ENCODE measurements around the gene LDLRAD4. TPM values are rescaled to one million over a fixed set of nuclear protein-coding genes. Genes with fewer than 3 reads are reported as not detected.

Gene LDLRAD4
- total RNA-seq, 3 donors from 2014 or later: 17.5 to 20.4 (median 18.3) TPM

DNA sequence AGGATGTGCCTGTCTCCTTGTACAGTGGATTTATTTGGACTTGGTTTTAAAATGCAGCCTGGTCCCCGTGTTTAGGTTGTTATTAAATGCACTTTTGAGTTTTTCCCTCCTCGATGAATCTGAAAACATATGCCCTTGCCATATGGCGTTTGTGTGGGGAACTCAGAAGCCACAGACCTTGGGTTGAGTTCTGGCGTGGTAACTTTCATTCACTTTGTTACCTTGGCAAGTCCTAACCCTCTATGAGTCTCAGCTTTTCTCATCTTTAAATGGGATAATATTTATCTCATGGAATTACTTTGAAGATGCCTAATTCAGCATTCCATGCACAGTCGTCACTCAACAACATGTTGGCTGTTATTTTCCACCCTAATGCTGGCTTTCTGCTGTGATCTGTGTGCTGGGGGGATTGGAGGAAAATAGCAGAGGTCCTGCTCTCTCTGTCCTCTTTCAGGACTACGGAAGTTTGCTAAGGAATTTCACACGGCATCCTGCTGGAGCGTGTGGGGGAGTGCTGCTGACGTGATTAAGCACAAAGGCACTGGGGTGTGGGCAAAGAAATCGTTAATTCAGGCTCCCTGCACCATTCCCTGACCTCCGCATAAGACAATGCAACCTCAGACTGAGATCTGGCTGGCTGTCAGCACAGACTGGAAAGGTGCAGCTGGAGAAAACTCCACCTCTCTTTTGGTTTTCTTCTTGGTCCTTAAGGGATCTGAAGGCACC, 61.7 kb downstream of the LDLRAD4 start:
- Mint-ChIP-seq H3K4me1 (ENCODE audit: low read depth) (peaks cover 78% of the 10 kb centered on the region), H3K9me3 (no peaks in the 10 kb centered on the region), H3K36me3 (ENCODE audit: insufficient read depth) (peaks cover 5% of the 10 kb centered on the region), H3K4me3 (peak overlapping the region; percentile 70), H3K27me3 (ENCODE audit: low read depth) (peaks cover 2% of the 10 kb centered on the region)
- ATAC-seq (no peak), DNase-seq (no peak)

DNA sequence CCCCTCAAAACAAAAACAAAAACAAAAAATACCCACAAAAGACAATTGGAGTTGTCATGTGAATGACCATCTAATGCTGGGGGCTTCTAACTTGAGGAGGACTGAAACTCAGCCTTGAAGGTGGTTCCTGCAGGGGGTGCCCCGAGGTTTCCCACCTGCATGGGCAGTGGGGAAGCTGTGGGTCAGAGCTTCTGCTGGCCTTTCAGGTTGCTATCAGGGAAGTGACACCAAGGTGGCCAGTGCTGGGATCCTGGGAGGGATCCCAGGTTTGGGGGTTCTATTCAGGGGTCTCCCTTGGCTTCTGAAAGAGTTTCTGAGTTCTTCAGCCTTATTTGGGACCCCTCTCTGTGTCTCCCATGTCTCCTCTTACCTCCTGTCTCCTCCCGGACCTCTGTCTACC, 62.8 kb downstream of the LDLRAD4 start:
- peaks cover 5% of the 10 kb centered on the region for H3K36me3 Mint-ChIP-seq (ENCODE audit: insufficient read depth)
- H3K4me1 Mint-ChIP-seq (ENCODE audit: low read depth): peaks cover 76% of the 10 kb centered on the region
- no peaks in the 10 kb centered on the region for H3K9me3 Mint-ChIP-seq
- H3K27me3 Mint-ChIP-seq (ENCODE audit: low read depth): peaks cover 2% of the 10 kb centered on the region
- no peak overlapping the region for H3K4me3 Mint-ChIP-seq
- no peak for DNase-seq
- ATAC-seq: no peak

DNA sequence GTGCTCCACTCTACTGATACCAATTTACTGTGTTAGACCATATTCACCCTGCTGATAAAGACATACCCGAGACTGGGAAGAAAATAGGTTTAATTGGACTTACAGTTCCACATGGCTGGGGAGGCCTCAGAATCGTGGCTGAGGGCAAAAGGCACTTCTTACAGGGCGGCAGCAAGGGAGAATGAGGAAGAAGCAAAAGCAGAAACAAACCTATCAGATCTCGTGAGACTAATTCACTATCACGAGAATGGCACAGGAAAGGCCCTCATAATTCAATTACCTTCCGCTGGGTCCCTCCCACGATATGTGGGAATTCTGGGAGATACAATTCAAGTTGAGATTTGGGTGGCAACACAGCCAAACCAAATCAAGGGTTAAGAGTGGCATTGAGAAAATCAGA, 65.2 kb downstream of the LDLRAD4 start:
- Mint-ChIP-seq H3K27me3 (ENCODE audit: low read depth) (no peaks in the 10 kb centered on the region), H3K9me3 (no peaks in the 10 kb centered on the region), H3K4me3 (no peak overlapping the region), H3K36me3 (ENCODE audit: insufficient read depth) (peaks cover 5% of the 10 kb centered on the region), H3K4me1 (ENCODE audit: low read depth) (peaks cover 66% of the 10 kb centered on the region)
- ATAC-seq (no peak), DNase-seq (no peak)

DNA sequence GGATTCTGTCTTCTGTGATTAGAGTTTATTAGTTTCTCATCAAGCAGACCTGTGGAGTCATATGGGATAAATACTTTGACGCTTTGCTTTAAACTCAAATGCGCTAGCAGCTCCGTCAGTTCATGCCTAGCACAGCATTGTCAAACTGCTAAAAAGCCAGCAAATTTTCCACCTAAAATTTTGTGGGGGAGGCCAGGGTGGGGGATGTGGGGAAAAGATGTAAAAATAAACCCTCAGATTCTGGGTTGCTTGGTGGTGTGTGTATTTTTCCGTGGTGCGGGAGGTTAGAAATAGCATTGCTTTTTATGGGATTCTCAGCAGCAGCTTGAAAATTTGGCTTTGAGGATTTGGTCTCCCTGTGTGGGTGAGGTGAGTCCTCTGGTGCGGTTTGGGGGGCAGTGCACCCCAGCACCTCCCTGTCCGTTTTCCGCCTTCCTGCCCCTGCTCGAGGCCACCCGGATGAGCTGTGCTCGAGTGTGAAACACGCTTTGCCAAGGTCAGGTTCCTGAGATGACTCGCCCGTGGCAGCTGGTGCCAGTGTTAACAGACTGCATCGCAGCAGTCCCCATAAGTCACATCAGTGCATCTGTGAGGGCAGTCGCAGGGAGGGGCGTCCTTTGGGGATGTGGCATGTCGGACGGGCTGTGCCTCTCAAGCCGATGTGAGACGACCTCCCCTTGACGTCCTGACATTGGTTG, 65.9 kb downstream of the LDLRAD4 start:
- Mint-ChIP-seq H3K36me3 (ENCODE audit: insufficient read depth) (peaks cover 5% of the 10 kb centered on the region), H3K4me3 (peak overlapping the region; percentile 3), H3K9me3 (no peaks in the 10 kb centered on the region), H3K4me1 (ENCODE audit: low read depth) (peaks cover 65% of the 10 kb centered on the region), H3K27me3 (ENCODE audit: low read depth) (no peaks in the 10 kb centered on the region)
- no peak for DNase-seq
- peak; percentile 62 to 65 for ATAC-seq

DNA sequence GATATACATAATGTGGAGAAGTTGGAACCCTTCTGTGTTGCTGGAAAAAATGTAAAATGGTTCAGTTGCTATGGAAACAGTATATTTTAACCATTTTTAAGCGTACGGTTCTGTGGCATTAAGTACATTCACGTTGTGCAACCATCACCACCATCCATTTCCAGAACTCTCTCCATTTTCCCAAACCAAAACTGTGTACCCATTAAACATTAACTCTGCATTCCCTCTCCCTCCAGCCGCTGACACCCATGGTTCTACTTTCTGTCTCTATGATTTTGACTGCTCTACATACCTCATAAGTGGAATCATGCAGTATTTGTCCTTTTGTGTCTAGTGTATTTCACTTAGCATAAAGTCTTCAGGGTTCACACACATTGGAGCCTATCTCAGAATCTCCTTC, 67.3 kb downstream of the LDLRAD4 start:
- ATAC-seq: no peak

DNA sequence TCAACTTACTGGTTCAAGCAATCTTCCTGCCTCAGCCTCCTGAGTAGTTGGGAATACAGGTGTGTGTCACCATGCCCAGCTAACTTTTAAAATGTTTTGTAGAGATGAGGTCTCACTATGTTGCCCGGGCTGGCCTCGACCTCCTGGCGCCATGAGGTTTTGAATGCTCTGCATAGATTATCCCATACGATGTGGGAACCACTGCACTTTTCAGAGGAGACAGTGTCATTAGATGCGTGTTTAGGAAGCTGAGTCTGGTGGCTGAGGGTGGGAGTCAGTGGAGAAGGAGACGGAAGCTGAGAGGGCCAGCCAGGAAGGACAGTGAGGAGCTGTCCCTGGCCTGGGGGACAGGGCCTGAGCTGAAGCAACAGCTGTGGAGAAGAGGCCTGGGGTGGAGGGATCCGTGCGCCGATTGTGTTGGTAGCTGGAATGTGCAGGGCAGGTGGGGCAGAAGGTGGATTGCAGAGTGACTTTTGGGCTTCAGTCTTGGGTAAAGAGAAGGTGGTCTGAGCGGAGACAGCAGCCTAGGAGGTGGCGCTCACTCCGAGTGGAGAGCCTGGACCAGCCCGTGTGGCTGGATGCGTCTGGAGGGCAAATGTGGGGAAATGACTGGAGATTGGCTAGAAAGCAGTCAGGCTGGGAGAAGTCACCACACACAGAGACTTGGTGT, 68.0 kb downstream of the LDLRAD4 start:
- no peak overlapping the region for H3K4me3 Mint-ChIP-seq
- DNase-seq (no peak), ATAC-seq (no peak)
- no peaks in the 10 kb centered on the region for H3K9me3 Mint-ChIP-seq
- peaks cover 5% of the 10 kb centered on the region for H3K36me3 Mint-ChIP-seq (ENCODE audit: insufficient read depth)
- peaks cover 63% of the 10 kb centered on the region for H3K4me1 Mint-ChIP-seq (ENCODE audit: low read depth)
- H3K27me3 Mint-ChIP-seq (ENCODE audit: low read depth): no peaks in the 10 kb centered on the region

More for the DNA sequence above, 67.3 kb downstream of the LDLRAD4 start:
- no peaks in the 10 kb centered on the region for H3K9me3 Mint-ChIP-seq
- DNase-seq: no peak
- peaks cover 5% of the 10 kb centered on the region for H3K36me3 Mint-ChIP-seq (ENCODE audit: insufficient read depth)
- H3K27me3 Mint-ChIP-seq (ENCODE audit: low read depth): no peaks in the 10 kb centered on the region
- peaks cover 62% of the 10 kb centered on the region for H3K4me1 Mint-ChIP-seq (ENCODE audit: low read depth)
- H3K4me3 Mint-ChIP-seq: no peak overlapping the region

DNA sequence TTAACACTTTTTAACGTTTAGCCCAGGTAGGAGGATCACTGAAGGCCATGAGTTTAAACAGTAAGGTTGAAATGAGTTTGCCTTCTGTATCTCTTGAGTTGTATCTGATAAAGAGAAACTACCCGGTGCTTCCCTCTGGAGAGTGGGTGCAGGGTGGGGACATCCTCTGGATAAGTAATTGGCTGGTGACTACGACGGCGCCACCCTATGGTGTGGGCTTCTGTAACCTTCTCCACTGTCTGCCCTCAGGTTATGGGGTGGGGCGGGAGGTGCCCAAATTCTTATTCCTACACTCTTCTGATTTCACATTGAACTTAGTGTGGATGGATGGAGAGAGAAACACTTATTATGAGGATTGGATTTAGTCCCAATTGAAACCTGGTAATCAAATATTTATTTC, 68.8 kb downstream of the LDLRAD4 start:
- H3K9me3 Mint-ChIP-seq: no peaks in the 10 kb centered on the region
- no peaks in the 10 kb centered on the region for H3K36me3 Mint-ChIP-seq (ENCODE audit: insufficient read depth)
- H3K27me3 Mint-ChIP-seq (ENCODE audit: low read depth): no peaks in the 10 kb centered on the region
- ATAC-seq (no peak), DNase-seq (no peak)
- peaks cover 57% of the 10 kb centered on the region for H3K4me1 Mint-ChIP-seq (ENCODE audit: low read depth)
- no peak overlapping the region for H3K4me3 Mint-ChIP-seq

DNA sequence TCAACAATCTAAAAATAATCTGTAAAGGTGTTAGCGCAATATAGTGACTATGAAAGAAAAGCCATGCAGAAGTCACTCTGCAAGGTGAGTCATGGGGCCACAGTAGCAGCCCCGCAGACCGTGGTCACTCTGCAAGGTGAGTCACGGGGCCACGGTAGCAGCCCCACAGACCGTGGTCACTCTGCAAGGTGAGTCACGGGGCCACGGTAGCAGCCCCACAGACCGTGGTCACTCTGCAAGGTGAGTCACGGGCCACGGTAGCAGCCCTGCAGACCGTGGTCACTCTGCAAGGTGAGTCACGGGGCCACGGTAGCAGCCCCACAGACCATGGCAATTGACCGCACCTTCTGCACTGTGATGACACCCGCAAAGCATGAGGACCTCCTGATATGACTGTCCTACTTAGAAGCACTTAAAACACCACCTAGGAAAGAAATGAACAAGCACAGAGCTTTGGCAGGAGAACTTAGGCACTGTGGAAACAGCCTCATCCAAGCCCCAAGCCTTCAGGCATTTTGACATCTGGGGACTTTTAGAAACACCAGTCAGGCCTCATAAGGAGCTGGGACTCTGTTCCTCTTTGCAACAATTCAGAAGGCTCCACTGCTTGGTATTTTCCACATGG, 70.1 kb downstream of the LDLRAD4 start:
- ATAC-seq (peak; percentile 26 to 29), DNase-seq (no peak)
- Mint-ChIP-seq H3K9me3 (no peaks in the 10 kb centered on the region), H3K4me3 (no peak overlapping the region), H3K4me1 (ENCODE audit: low read depth) (peaks cover 46% of the 10 kb centered on the region), H3K36me3 (ENCODE audit: insufficient read depth) (no peaks in the 10 kb centered on the region), H3K27me3 (ENCODE audit: low read depth) (no peaks in the 10 kb centered on the region)

DNA sequence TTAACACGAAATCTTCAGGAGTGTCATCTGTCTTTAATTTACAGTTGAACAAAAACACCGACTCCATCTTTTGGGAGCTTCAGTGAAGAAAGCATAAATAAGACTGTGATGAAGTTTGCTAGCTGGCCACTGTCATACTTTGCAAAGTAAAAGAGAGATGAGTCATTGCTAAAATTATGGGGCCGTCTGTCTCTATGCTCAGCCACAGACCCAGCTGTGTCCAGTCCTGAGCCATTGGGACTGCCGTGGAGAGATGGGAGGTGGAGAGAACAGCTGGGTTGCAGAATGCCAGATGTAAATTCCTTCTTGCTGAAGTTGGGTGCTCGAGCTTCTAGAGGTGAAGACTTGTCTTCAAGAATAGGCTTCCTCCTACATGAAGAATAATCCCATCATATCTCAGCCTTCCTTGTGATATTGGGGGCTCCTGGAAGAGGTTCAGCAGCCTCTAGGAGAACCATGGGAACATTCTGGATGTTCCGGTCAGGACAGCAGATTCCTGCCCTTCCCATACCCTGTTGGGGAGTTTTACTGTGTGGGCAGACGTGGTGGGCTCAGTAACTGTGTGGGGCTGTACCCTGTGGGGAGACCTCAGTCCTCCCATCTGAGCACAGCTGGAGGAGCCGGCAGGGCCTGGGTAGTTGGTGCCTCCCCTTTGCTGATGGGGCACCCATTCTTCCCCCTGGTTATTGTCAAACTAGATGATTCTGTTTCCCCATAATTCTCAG, 71.1 kb downstream of the LDLRAD4 start:
- no peak overlapping the region for H3K4me3 Mint-ChIP-seq
- H3K27me3 Mint-ChIP-seq (ENCODE audit: low read depth): no peaks in the 10 kb centered on the region
- H3K9me3 Mint-ChIP-seq: no peaks in the 10 kb centered on the region
- peaks cover 37% of the 10 kb centered on the region for H3K4me1 Mint-ChIP-seq (ENCODE audit: low read depth)
- ATAC-seq (no peak), DNase-seq (no peak)
- no peaks in the 10 kb centered on the region for H3K36me3 Mint-ChIP-seq (ENCODE audit: insufficient read depth)

DNA sequence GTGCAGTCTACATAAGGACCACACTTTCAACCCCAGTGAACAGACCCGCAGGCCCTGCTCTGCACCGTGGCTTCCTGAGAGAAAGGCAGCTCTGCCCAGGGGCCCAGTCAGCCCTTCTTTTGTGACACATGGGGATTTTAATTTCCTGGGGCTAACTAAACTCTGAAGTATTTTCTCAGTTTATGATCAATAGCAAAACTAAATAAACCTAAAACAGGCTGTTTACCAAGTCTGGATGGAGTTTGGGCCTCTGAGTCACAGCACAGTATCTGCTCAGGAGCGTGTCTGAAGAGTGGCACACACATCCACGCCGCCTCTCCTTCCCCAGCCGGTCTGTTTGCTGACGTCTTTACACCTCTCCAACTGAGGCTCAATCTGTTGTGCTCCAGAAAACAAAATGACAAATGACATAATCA, 72.3 kb downstream of the LDLRAD4 start:
- Mint-ChIP-seq H3K27me3 (ENCODE audit: low read depth) (no peaks in the 10 kb centered on the region), H3K9me3 (no peaks in the 10 kb centered on the region), H3K36me3 (ENCODE audit: insufficient read depth) (no peaks in the 10 kb centered on the region), H3K4me3 (no peak overlapping the region), H3K4me1 (ENCODE audit: low read depth) (peaks cover 30% of the 10 kb centered on the region)
- DNase-seq: no peak
- ATAC-seq: peak; percentile 76 to 87

DNA sequence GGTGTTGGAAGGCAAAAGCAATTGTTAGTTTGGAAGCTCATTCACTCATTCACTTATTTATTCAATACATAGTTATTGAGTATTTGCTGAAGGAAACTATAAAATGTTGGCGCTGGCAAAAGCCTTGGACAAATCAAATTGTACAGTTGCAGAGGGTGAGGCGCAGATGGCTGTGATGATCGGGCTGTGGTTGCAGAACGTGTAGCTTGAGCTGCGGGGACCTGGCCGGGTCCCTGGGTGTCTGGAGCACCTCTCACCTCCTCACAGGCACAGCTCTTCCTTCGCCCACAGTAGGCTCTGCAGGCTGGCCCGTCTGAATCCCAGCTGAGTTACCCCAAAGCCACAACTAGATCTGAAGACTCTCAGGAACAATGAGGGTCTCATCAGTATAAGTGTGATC, 72.7 kb downstream of the LDLRAD4 start:
- Mint-ChIP-seq H3K27me3 (ENCODE audit: low read depth) (no peaks in the 10 kb centered on the region), H3K4me1 (ENCODE audit: low read depth) (peaks cover 28% of the 10 kb centered on the region), H3K36me3 (ENCODE audit: insufficient read depth) (no peaks in the 10 kb centered on the region), H3K9me3 (no peaks in the 10 kb centered on the region), H3K4me3 (no peak overlapping the region)
- DNase-seq: no peak
- ATAC-seq: no peak

DNA sequence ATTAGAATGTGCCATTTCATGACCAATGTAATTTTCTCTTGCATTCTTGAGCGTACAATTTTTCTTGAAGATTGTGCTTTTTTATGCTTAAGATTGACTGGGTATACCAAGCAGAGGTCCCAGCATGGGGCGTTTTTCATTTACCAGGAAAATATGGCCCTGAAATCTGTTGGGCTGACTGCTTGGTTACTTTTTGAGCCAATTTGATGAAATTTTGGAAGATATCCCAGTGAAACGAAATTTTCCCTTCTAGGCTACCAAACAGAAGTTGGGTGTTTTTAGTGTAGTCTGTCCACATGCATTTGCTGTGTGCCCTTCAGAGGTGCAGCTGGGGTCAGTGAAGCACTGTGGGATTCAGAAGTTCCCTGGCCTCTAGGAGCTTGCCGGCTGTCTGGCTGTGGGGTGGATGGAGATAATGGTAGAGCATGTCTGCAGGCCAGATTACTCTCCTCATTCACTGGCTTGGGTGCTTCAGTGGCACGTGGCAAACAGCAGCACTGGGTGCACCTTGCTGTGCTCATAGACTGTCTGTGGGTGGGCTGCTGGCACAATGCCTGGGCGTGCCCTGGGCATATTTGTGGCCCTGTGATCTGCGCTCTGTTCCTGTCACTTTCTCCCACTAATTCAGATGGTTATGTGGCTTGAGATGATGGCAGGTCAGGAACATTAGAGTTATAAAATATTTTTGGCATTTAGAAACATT, 73.3 kb downstream of the LDLRAD4 start:
- ATAC-seq: no peak
- H3K36me3 Mint-ChIP-seq (ENCODE audit: insufficient read depth): no peaks in the 10 kb centered on the region
- H3K4me1 Mint-ChIP-seq (ENCODE audit: low read depth): peaks cover 25% of the 10 kb centered on the region
- no peaks in the 10 kb centered on the region for H3K27me3 Mint-ChIP-seq (ENCODE audit: low read depth)
- no peaks in the 10 kb centered on the region for H3K9me3 Mint-ChIP-seq
- no peak for DNase-seq
- no peak overlapping the region for H3K4me3 Mint-ChIP-seq

DNA sequence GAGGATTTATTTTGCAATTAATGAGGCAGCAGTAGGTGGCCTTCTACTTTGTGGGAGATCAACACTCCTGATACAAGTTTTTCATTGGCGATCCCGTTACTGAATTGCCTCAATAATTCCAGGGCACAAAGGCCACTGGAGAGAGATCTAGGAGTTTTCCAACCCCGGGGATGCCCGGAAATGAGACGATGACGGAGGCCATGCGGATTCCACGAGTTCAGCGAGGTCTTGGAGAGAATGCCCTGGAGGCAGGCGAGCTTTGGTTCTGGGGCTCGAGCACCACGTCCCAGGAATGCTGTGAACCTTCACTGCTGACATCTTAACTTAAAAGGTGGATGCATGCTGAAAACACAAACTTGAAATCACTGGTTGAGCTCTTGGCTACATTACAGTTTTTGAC, 74.2 kb downstream of the LDLRAD4 start:
- H3K9me3 Mint-ChIP-seq: no peaks in the 10 kb centered on the region
- peaks cover 27% of the 10 kb centered on the region for H3K4me1 Mint-ChIP-seq (ENCODE audit: low read depth)
- ATAC-seq (no peak), DNase-seq (no peak)
- no peak overlapping the region for H3K4me3 Mint-ChIP-seq
- no peaks in the 10 kb centered on the region for H3K36me3 Mint-ChIP-seq (ENCODE audit: insufficient read depth)
- no peaks in the 10 kb centered on the region for H3K27me3 Mint-ChIP-seq (ENCODE audit: low read depth)
